Central memory CD4-positive, alpha-beta T cell (primary cell): ENCODE data around the gene TMEM205.
A peak's percentile ranks its signal among the peaks of the same experiment; 100 is the strongest.

Source experiments
- DNase-seq: peaks from one replicate; pipeline ENCODE4 v3.0.0; 2022

Gene TMEM205

DNA sequence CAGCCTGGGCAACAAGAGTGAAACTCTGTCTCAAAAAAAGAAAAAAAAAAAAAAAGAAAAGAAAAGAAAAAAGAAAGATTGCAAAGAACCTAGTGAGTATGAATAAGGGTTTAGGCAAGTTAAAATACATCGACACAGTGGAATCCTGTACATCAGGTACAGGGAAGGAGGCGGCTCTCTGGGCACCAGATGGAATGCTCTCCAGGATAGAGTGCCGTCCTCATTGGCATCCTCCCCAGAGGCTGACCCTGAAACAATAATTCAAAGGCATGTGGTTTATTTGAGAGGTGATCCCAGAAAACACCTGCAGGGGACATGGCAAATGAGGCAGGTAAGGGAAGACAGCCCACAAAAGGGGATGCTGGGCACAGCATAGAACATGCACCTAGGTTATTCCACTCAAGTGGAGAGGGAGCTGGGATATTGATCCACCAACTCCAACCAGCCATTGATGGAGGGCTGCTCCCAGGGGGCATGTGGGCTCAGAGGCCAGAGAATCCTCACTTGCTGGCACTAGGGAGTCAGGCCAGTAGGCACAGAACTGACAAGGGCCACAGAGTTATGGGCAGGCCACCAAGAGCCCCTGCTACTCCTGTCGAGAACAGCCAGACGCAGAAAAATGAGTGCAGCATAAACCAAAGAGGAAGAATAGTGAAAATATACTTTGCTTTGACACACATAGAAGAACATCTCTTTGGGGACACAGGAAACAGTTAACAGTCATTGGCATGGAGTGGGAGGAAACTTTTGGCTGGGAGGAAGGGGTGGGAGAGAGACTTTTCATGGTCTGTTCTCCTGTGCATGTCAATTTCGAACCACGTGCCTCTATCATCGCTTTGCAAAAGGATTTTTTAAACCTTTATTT lies 45.9 kb downstream of the TMEM205 start:
- no peak for DNase-seq

DNA sequence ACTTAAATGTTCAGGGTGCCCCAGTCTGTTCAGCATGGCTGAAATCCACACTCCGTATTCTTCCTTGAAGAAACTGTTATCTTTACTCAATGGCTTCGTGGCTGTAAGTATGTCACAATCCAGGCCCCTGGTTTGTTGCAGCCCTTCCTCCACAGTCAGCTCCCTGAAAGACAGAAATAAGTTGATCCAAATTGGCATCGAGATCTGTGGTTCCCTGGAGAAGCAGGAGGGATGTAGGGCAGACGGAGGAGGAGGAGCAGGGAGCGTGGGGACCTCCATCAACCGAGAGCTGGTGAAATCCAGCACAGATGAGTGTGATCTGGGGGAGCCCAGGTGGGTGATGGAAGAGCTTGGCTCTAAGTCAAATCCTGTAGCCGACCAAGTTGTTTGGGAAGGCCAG lies 49.8 kb downstream of the TMEM205 start:
- DNase-seq = no peak

DNA sequence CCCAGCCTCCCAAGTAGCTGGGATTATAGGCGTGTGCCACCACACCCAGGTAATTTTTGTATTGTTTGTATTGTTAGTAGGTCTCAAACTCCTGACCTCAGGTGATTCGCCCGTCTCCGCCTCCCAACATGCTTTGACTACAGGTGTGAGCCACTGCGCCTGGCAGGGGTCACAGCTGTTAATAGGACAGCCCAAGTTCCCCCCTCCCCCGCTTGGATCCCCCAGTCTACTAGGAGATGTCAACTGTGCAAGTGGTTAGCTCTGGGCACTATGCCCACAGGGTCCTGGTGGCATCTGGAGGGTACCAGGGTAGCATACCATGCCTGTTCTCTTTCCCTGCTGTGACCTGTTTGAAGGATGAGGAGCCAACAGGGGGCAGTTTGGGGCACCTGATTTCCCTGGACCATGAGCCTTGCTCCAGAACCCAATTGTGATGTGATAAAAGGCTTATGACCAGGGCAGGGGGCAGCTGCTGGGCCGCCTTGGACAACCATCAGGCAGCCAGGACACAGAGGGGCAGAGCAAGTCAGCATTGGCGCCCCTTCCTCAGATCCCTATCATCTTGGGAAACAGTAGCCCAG lies 50.3 kb downstream of the TMEM205 start, which contains the start of gene TSPAN16:
Gene TSPAN16, plus strand, starts transcription at position 496 of the 581 bp plus-strand sequence. CDS start 138 bp downstream, outside the sequence.
- DNase-seq = no peak

DNA sequence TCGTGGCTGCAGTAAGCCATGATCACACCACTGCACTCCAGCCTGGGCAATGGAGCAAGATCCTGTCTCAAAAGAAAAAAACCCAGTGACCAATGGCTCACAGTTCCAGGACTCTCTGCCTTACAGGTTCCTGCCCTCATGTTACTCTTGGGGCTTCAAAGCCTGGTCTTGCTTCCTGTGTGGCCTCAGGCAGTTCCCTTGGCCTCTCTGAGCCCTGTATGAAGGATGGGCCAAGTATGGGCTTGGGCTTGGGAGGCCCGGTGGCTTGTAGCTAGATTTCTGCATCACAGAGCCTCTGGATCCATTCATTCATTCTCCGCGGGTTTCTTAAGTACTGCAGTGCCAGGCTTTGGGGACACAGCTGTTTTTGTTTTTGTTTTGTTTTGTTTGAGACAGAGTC lies 50.9 kb downstream of the TMEM205 start:
- no peak for DNase-seq

DNA sequence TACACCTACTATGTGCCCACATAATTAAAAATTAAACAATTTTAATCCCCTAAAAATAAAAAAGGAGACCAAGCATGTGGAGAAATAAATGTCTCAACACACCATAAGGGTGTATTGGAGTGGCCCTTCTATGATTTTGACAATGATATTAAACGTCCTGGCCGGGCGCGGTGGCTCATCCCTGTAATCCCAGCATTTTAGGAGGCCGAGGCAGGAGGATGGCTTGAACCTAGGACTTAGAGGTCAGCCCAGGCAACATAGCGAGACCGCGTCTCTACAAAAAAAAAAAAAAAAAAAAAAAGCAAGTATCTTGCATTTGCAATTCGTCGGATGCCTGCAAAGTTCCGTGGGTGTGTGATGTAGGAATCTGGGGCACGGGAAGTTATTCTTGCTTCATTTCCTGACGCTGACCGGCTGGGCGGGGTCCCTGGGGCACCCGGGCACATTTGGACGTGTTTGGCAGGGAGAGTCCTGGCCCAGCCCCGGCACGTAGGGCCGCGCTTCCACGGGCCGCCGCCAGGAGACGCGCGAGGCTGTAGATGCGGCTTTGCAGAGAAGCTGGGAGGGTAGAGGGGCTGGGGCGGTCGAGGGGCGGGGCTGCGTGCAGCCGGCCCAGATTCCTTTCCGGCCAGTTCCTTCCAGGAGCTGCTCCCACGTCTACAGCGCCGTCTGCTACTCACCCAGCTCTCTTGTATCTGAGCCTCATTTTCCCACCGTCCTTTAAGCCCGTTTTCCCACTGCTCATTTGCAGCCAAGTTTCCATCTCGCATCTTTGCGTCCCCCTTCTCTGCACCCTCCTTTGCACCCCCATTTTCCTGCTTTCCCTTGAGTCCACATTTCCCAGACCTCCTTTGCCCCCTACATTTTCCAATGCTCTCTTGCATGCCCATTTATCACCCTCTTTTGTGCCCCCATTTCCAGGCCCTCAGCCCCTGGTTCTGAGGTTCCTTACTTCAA lies 52.4 kb downstream of the TMEM205 start:
- peak; percentile 65 for DNase-seq
